HG02970 (cell line): ENCODE data around the gene DOK5.

Experiments
- ATAC-seq: cut with Tn5 transposase; IDR thresholded peaks from one replicate; pipeline ENCODE4 v1.9.1; 2021; ENCODE audit warnings: mild to moderate bottlenecking, moderate library complexity, moderate number of reproducible peaks; ENCODE audit not compliant: unreplicated experiment, low FRiP score

The DOK5 gene

GRCh38 chr20:54680439-54680838 is 205.0 kb downstream of the DOK5 start:
- ATAC-seq = no peak

GRCh38 chr20:54680872-54681619 is 205.7 kb downstream of the DOK5 start:
- ATAC-seq = no peak

DNA sequence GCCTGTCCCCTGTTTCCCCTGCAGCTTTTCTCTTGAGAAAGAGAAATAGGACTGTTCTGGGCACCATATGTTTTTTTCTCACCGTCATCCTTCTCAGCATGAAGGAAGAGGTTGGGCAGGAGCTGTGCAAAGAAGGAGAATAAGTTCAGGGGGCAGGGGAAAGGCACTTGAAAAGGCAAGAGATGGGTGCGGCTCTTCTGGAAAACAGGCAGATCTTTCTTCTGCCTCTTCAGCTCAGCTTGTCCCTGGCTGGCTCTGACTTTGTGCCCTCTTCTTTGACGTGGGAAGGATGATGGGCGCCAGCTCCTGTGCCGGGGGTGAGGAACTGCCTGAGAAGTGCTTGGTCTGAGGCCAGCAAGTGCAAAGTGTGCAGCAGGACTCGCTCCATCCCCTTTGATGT is 206.5 kb downstream of the DOK5 start:
- no peak for ATAC-seq

DNA sequence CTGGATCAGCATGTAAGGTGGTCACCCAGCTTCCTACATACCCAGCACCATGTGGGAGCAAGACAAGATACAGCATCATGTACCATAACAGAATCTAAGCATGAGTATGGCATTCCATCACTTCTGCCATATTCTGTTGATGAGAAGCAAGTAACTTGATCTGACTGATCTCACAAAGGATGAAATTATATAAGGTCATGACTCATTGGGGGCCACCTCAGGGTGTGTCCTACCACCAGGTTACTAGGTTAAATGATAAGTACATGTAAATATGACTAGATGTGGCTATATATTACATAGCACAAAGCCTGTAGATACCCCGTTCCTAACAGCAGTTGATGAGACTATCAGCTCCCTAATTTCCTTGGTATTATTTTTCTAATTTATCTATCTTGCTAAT is 213.1 kb downstream of the DOK5 start:
- no peak for ATAC-seq

DNA sequence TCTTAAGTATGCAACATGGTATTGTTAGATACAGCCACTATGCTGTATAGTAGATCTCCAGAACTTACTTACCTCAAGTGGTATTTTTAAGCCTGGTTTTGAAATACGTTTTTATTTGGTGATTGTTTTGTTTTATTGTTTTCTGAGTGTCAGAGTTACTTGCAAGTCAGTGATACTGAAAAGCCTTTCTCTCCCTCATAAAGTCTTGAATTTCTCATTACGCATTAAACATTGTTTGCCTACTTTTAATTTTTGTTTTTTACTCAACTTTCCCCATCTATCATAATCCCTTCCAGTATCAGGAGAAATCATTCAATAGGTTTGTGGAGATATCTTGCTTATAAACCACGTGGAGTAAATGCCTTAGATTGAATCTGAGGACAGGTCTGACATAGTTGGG is 214.9 kb downstream of the DOK5 start:
- no peak for ATAC-seq

- ATAC-seq = no peak
Observed at GRCh38 chr20:54691327-54691726, 215.9 kb downstream of the DOK5 start.

- ATAC-seq = no peak
Observed at GRCh38 chr20:54692168-54692887, 216.9 kb downstream of the DOK5 start.

- no peak for ATAC-seq
Observed at GRCh38 chr20:54694516-54694915, 219.1 kb downstream of the DOK5 start.

GRCh38 chr20:54698373-54698772 is 223.0 kb downstream of the DOK5 start:
- no peak for ATAC-seq
